ENCODE measurements around the gene PACS2. TPM values are rescaled to one million over a fixed set of nuclear protein-coding genes. Genes with fewer than 3 reads are reported as not detected.

The PACS2 gene
- total RNA-seq, 1 experiment from 2014 or later, result 72.5 TPM

DNA sequence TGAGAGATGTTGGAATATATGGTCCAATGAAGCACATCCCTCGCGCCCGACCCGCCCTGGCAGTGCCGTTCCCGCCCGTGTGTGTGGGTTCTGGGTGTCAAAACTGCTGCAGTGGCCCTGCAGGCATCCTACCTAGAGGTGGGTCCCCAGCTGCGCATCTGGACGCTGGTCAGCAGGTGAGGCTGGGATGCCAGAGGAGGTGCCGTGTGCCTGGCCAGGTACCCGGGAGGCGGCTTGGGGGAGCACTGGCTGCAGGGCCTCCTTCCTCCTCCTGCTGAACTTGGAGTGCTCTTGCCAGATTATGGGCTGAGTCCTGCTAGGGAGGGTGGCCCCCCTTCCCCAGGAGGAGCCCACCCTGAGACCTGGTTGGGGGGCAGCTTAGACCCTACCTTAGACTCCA, 110.3 kb downstream of the PACS2 start:
- peaks cover 11 to 22% of the 10 kb centered on the region in 2 experiments for H3K4me1 Mint-ChIP-seq
- Histone ChIP-seq H3K56ac (ENCODE audit: insufficient read length, low read depth, low read length) (no peak overlapping the region), H3K27ac (ENCODE audit: insufficient read length, low read depth, low read length) (no peak overlapping the region), H3K23ac (ENCODE audit: insufficient read length, low read depth, low read length) (no peak overlapping the region), H2BK5ac (ENCODE audit: insufficient read length, low read length) (no peak overlapping the region), H3K79me2 (ENCODE audit: insufficient read depth, low read length) (peaks cover 57% of the 10 kb centered on the region; the same call in 1 of the 2 replicates), H2BK120ac (ENCODE audit: low read depth, low read length, poor library complexity, severe bottlenecking) (no peak overlapping the region), H4K91ac (ENCODE audit: insufficient read length, low read depth, low read length) (no peak overlapping the region), H3K14ac (ENCODE audit: insufficient read depth, low read length) (no peak overlapping the region), H4K5ac (ENCODE audit: insufficient read length, low read depth, low read length) (no peak overlapping the region), H3K9me3 (ENCODE audit: control insufficient read depth, low read depth, low read length) (no peaks in the 10 kb centered on the region), H2BK15ac (ENCODE audit: low read depth, low read length) (no peak overlapping the region), H4K8ac (replicated peaks; ENCODE audit: insufficient read length, low read depth, low read length) (no peak overlapping the region), H3T11ph (ENCODE audit: low read length) (no peak overlapping the region), H3K27me3 (ENCODE audit: insufficient read depth, low read length) (no peaks in the 10 kb centered on the region), H2BK12ac (ENCODE audit: insufficient read length, low read depth, low read length) (no peak overlapping the region), H3K9ac (ENCODE audit: extremely low read depth, insufficient read length, low read length) (no peak overlapping the region), H4K20me1 (ENCODE audit: control insufficient read depth, insufficient read depth, insufficient read length) (no peaks in the 10 kb centered on the region), H3K4me2 (ENCODE audit: insufficient read depth, insufficient read length, low read length) (no peak overlapping the region), H2AK5ac (ENCODE audit: insufficient read length, low read length) (no peak overlapping the region), H3K18ac (ENCODE audit: insufficient read length, low read depth, low read length) (no peak overlapping the region), H2AFZ (ENCODE audit: low read length) (no peak overlapping the region), H3K23me2 (ENCODE audit: insufficient read length, low read depth, low read length, poor library complexity, severe bottlenecking) (peaks cover 12% of the 10 kb centered on the region), H3K4me1 (ENCODE audit: insufficient read depth, low read length) (no peaks in the 10 kb centered on the region), H3K79me1 (ENCODE audit: insufficient read depth, low read depth, low read length, poor library complexity, severe bottlenecking) (peaks cover 21% of the 10 kb centered on the region), H3K4ac (ENCODE audit: low read depth, low read length) (no peak overlapping the region), H2BK20ac (ENCODE audit: low read depth, low read length, poor library complexity, severe bottlenecking) (no peak overlapping the region)
- H3K27me3 Mint-ChIP-seq (ENCODE audit: low read depth), result no peaks in the 10 kb centered on the region; the same call in 1 of the 2 replicates
- no CpG with 5 or more reads among the region's 12 CpGs for WGBS (ENCODE audit: extremely low coverage, insufficient read length, low lambda C conversion rate)
- TF ChIP-seq, protein P1, sequence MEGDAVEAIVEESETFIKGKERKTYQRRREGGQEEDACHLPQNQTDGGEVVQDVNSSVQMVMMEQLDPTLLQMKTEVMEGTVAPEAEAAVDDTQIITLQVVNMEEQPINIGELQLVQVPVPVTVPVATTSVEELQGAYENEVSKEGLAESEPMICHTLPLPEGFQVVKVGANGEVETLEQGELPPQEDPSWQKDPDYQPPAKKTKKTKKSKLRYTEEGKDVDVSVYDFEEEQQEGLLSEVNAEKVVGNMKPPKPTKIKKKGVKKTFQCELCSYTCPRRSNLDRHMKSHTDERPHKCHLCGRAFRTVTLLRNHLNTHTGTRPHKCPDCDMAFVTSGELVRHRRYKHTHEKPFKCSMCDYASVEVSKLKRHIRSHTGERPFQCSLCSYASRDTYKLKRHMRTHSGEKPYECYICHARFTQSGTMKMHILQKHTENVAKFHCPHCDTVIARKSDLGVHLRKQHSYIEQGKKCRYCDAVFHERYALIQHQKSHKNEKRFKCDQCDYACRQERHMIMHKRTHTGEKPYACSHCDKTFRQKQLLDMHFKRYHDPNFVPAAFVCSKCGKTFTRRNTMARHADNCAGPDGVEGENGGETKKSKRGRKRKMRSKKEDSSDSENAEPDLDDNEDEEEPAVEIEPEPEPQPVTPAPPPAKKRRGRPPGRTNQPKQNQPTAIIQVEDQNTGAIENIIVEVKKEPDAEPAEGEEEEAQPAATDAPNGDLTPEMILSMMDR (conservative IDR thresholded peaks at IDR 0.05), result no peak
- H3K36me3 Mint-ChIP-seq (ENCODE audit: insufficient read depth in 1 of 3, low read depth in 3 of 3), result peaks cover 32 to 57% (median 39%) of the 10 kb centered on the region in 3 experiments
- no peak for DNase-seq
- H3K9me3 Mint-ChIP-seq, result peaks cover 0 to 3% of the 10 kb centered on the region in 2 experiments; a peak in 1 of 5 replicates
- no peak overlapping the region; a peak in 1 of 7 replicates for H3K27ac Mint-ChIP-seq
- no peak overlapping the region for H3K4me3 Mint-ChIP-seq
